NCI-H2081 (cell line): Measurements from ENCODE around the gene UBIAD1.

Source experiments
- DNase-seq, 2 experiments: peaks; one replicate each; lab custom pipeline; 2025; lab: John Stamatoyannopoulos, UW

UBIAD1 gene

GRCh38 chr1:11311816-11312755 is 39.1 kb downstream of the UBIAD1 start:
- no peak for DNase-seq

- DNase-seq: no peak
Observed at GRCh38 chr1:11314959-11315358, 42.0 kb downstream of the UBIAD1 start.

GRCh38 chr1:11316701-11317100 is 43.7 kb downstream of the UBIAD1 start:
- no peak for DNase-seq

- DNase-seq: no peak
Observed at GRCh38 chr1:11318982-11319381, 46.0 kb downstream of the UBIAD1 start.

GRCh38 chr1:11320153-11320936 is 47.3 kb downstream of the UBIAD1 start:
- peak in 1 of 2 experiments; percentile 35 for DNase-seq

- DNase-seq: peak; percentile 47 to 81
Observed at GRCh38 chr1:11321656-11322491, 48.9 kb downstream of the UBIAD1 start.

- no peak for DNase-seq
Observed at GRCh38 chr1:11324567-11325165, 51.7 kb downstream of the UBIAD1 start.

GRCh38 chr1:11326070-11326469 is 53.1 kb downstream of the UBIAD1 start:
- no peak for DNase-seq

GRCh38 chr1:11328444-11328843 is 55.4 kb downstream of the UBIAD1 start:
- DNase-seq: no peak

GRCh38 chr1:11330411-11330810 is 57.4 kb downstream of the UBIAD1 start:
- DNase-seq: no peak

GRCh38 chr1:11331036-11331944 is 58.3 kb downstream of the UBIAD1 start:
- DNase-seq: no peak

- no peak for DNase-seq
Observed at GRCh38 chr1:11331945-11332546, 59.0 kb downstream of the UBIAD1 start.

GRCh38 chr1:11333631-11334030 is 60.6 kb downstream of the UBIAD1 start:
- no peak for DNase-seq

GRCh38 chr1:11334261-11334804 is 61.3 kb downstream of the UBIAD1 start:
- no peak for DNase-seq

- no peak for DNase-seq
Observed at GRCh38 chr1:11334821-11335220, 61.8 kb downstream of the UBIAD1 start.

GRCh38 chr1:11335417-11336056 is 62.5 kb downstream of the UBIAD1 start:
- no peak for DNase-seq

GRCh38 chr1:11337580-11338073 is 64.6 kb downstream of the UBIAD1 start:
- peak; percentile 26 to 56 for DNase-seq
